ENCODE measurements around the gene SPCS3.
"Not testable (repeated sequence)": the region's sequence is repeated elsewhere in the genome, so short reads cannot be mapped to it uniquely, and the experiment has no call there.

Gene SPCS3

DNA sequence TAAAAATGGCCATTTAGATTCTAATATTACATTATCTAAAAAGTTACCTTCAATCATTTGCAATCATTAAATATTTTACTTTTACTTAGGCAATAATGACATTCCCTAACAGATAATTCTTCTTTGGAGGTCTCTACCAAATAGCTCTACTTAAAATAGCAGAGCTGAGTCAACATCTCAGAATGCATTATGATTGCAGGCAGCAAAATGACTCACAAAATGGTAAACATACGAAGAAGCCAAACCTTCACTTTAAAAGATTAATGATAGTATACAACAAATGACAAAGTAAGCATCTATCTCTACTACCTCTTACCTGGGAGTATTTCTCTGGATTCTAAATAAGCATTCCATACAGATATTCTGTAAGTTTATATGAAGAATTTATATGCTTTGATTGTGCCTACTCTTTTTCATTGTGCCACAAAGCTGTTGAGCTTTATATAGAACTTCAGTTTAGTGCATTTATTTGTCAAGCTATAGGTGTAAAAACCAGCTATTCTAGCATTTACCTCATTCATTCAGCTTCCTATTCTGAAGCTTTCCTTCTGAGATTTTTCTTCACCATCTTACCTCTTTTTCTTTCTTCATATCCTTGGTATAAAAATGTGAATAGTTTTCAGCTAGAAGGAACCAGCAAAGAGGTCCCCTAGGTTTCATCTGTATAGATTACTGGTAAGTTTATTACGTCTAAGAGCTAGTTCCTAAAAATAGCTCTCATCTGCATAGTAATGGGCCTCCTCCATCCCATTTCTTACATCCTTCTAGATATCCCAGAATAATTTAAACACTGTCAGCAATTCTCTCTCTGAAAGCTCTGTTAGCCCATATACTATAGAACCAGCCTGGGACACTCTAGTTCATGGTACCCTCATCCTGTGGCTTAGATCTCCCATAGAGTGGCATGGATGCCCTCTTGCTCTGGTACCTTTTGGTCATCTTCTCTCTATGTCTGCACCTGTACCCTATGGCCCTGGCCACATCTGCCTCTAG lies 17.2 kb upstream of the SPCS3 start:
- in situ Hi-C loops (cut with MboI; ENCODE audit: low sequenced_read_pairs): no loop called here

DNA sequence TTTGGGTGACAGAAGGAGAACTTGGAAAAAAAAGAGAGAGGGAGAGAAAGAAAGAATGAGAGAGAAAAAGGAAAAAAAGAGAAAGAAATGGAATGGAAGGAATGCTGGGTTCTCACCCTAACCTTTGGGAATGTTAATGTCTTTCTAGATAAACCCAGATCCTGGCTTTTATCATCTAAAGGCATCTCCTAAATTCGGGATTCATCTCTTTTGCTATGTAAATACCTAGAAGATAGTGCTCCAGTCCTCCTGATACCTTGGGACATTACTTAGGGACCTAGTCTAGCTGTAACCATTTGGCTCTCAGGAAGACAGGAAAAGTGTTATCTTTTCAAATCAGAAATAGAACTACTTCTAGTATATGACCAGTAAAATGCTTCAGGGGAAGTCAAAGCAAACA lies 15.8 kb upstream of the SPCS3 start:
- in situ Hi-C loops (cut with MboI; ENCODE audit: low sequenced_read_pairs): no loop called here

DNA sequence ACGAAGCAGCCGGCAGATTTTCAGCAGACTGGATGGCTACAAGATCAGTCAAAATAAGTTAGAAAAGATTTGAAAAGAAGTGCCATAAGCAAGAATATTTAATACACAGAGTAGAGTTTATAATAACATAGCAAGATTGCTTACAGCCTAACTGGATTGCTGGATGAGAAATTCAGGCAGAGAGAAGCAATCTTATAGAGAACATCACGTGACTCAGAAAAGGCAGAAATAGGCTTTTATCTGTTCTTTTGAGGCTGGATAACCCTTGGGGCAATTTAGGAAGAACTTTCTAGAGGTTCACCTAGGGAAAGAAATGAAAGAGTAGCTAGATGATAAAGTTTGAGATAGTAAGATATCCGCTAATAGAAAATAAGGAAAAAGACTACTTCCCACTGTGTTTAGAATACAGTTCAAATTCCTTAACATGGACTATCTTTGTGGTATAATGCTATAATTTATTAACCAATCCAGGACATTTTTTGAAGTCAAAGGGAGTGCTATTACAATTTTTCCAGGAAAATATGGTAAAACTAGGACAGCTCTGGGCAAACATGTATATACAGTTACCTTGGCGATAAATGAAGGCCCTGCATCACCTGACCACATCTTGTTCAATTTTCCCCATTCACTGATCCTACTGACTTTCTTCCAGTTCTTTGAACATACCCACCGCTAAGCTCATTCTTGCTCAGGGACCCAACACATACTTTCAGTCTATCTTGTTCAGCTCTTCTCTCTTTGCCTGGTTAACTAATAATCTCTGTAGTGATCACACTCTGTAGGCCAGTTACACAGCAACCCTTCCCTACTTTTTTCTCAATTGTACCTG lies 12.7 kb upstream of the SPCS3 start:
- in situ Hi-C loops (cut with MboI; ENCODE audit: low sequenced_read_pairs): no loop called here

DNA sequence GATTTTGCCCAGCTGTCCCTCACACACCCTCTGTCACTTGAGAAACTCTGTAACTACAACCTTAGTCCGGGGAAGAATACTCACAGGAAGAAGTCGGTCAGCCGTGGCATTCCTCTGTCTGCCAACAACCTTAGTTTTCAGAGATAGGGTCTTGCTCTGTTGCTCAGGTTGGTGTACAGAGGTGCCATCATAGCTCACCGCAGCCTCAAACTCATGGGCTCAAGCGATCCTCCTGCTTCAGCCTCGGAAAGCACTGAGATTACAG lies 12.2 kb upstream of the SPCS3 start:
- in situ Hi-C loops (cut with MboI; ENCODE audit: low sequenced_read_pairs): no loop called here

DNA sequence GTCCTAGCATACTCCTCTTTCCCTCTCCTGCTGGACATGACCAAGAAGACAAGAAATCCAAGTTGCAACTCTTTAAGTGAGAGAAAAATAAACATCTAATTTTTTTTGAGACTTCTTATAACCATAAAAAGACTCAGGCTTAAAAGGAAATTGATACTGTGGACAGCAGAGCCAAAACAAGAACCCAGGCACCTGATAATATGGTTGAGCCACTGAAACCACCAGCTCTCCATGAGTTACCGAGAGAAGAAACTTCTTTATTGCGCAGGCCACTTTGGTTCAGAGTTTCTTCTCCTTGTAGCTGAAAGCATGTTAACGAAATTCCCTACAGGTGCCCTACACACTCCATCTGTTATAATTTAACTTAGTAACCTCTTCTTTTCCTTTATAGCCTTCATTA lies 11.3 kb upstream of the SPCS3 start:
- in situ Hi-C loops (cut with MboI; ENCODE audit: low sequenced_read_pairs): no loop called here

DNA sequence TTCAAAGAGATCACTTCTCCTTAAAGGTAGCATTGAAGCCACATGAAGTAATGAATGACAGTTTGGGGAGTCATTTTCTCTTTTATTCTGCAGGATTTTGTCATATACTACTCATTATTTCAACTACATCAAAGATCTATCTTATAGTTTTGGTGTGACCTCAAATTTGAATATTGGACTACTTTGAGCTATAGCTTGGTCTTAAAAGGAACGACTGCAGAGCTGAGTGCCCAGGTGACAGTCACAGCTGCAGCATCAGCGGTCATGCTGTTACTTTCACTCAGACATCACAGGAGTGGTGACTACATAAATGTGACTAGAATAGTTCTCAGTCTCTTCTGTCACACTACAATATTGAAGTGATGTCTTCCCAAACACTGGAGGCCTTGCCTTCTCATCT lies 10.7 kb upstream of the SPCS3 start:
- in situ Hi-C loops (cut with MboI; ENCODE audit: low sequenced_read_pairs): no loop called here

DNA sequence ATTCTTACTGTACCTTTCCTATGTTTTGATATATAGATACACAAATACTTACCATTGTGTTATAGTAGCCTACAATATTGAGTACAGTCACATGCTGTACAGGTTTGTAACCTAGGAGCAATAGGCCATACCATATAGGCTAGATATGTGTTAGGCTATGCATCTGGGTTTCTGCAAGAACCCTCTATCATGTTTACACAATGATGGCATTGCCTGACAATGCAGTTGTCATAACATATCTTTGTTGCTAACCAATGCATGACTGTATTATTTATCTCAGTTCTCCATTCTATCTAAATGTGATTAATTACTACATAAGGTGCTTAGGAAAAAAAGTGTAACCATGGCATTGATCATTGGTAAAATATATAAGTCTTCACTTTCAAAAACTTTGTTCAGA lies 10.0 kb upstream of the SPCS3 start:
- in situ Hi-C loops (cut with MboI; ENCODE audit: low sequenced_read_pairs): no loop called here

DNA sequence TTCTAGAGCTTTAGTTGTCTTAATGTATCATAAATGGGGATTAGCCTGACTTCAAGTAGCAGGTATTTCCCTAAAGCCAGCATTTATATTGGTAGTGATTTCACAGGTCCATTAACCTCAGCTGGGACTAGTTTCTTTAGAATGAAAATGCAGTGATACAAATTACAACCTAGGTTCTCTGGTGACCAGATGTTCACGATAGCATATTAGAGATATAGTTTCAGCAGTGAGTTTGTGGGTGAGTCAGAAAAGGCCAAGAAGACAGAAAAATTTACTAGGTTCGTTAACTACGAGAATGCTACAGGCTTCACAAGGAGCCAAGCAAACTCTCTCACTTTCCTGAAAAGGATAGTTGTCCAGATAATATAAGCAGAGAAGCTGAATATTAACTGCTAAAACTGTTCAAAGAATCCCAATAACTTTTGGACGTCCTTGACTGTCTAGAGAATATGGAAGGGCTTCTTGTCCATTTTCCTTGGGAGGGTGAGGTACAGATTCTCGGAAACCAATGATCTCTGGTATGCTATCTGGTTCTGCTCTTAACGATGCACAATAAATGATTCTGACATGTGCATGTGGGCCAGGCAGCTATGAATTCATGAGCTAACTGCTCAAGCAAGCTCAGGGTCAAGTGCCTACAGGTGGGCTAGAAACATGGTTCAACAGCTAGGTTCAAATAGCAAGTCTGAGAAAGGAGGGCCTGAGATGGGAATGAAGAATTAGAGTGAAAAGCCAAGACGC lies 6.0 kb upstream of the SPCS3 start:
- in situ Hi-C loops (cut with MboI; ENCODE audit: low sequenced_read_pairs): no loop called here

DNA sequence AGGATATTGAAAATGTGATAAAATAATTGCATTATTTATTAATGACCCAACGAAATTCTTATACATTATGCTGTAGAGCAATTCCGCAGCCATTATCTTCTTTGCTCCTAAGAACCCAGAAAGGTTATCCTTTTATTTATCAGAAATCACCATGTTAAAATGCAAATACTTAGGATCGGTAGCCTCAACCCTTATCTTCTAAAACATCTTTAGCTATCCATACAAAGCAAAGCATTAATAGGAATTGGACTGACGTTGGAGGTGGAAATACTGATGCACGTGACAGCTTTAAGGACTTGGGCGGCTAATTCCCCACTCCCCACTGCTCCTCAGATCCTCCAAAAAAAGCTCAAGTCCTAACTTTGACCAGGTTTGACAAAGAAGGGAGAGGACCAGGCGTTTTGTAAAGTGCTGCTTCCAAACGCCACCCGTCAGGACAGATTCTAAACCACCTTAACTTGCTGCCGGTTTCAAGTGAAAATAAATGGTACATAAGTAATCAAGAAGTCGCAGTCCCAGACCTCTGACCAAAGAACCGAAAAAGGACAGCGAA lies 539 bp upstream of the SPCS3 start:
- in situ Hi-C loops (cut with MboI; ENCODE audit: low sequenced_read_pairs): no loop called here

DNA sequence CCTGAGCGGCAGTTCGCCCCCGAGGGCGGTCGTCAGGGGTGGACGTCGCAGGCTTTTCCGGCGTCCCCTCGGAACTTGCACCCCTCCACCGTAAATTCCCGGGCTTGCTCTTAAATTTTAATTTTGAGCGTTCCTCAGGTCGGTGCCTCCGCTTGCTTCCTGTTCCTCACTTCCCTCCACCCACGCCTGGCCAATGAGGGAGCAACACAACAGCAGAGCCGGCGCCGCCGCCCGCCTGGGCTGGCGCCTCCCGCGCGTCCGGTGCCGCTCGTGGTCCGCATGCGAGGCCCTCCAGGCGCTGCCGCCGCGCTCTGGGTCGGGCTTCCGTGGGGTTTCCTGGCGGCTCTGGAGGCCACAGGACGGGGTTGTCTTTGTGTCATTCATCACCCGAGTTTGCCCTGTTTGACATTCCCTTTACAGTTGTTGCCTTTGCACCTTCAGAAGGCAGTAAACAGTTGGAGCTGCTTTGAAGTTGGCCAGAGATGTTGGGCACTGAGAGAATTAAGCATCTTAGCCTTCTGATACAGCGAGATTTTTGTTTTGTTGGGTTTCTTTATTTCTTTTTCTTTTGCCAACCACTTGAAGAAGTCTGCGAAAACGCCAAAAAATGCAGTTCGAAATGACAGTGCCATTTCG lies 692 bp downstream of the SPCS3 start:
- in situ Hi-C loops (cut with MboI; ENCODE audit: low sequenced_read_pairs): no loop called here

DNA sequence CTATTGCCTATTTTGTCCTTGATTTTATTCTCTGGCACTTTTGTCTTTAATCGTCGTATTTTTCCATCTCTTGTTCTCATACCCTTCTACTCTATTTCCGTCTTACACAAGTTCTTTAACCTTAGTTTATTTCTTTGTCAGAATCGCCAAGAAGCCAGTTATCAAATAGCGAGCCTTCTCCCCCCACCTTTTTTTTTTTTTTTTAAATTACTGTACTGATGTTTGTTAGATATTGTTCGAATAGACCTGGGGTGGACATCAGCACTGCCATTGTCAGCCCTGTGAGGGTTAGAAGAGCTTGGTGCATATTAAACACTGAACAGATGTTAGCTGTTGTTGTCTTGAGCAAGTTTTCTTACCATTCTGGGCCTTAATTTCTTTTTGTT lies 1.2 kb downstream of the SPCS3 start:
- in situ Hi-C loops (cut with MboI; ENCODE audit: low sequenced_read_pairs): no loop called here

DNA sequence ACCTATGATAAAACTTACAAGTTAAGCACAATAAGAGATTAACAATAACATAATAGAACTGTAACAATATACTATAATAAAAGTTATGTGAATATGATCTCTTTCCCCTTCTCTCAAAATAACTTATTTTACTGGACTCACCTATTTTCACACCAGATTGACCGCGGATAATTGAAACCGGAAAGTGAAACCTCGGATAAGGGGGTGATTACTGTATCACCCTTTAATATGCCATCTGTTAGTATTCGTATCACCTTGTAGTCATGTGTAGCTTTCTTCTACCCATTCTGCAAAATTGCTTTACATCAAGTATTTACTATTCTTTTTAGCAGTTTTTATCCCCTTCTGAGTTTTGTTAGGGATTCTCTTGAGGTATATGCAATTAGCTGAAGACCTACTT lies 1.8 kb downstream of the SPCS3 start:
- in situ Hi-C loops (cut with MboI; ENCODE audit: low sequenced_read_pairs): no loop called here

DNA sequence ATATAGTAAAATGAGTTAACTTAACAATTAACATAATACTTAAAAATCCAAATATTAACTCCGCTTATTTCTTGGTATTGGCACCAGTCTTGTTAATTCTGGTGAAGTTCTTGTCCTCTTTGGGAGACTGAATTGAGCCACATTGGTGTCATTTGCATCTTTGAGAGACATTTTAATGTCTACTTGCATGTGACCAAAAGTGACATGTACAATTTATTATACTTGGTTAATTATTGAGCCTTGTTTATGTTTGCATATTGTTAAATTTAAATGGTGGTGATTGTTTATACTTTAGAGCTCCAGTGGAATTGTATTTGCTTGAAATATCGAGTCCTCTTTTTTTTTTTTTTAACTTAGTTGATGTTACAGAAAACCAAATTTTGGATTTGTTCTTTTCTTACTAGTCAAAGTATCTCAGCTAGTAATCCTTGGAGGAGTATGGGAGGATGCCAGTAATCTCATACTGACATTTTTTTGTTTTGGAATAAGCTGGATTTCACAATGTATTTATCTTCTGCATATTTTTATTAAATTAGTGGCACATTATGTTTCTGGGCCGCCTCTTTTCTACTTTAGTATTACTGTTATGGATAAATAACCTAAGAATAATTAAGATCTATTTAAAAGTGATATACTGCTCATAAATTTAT lies 3.9 kb downstream of the SPCS3 start:
- in situ Hi-C loops (cut with MboI; ENCODE audit: low sequenced_read_pairs): no loop called here

DNA sequence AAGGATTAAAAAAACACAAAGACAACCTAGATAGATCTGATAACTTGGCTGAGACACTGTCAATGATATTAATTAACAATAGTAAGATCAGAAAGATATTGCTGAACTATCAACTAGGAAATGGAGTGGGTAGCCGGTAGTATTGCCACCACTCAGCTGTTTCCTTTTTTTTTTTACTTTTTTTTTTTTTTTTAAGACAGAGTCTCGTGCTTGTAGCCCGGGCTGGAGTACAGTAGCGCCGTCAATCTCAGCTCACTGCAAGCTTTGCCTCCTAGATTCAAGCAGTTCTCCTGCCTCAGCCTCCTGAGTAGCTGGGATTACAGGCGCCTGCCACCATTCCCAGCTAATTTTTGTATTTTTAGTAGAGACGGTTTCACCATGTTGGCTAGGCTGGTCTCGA lies 5.1 kb downstream of the SPCS3 start:
- in situ Hi-C loops (cut with MboI; ENCODE audit: low sequenced_read_pairs): not testable (repeated sequence)

DNA sequence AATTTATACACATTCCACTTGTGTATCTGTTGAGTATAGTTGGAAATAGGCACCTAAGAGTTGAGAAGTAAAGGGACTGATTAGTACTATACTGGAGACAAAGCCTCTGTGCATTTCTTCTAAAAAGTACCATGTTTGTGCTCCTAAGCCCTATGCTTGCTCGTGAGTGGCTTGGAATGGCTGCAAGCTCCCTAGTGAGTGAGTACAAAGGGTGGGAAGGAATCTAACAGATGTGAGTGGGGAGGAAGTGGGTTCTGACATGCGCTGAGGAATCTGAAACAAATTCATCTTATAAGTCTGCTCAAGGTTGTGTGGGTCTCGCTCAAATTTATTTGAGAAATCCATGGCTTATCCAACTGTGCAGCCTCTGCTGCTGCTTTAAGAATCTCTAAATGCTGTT lies 13.3 kb downstream of the SPCS3 start:
- in situ Hi-C loops (cut with MboI; ENCODE audit: low sequenced_read_pairs): no loop called here

DNA sequence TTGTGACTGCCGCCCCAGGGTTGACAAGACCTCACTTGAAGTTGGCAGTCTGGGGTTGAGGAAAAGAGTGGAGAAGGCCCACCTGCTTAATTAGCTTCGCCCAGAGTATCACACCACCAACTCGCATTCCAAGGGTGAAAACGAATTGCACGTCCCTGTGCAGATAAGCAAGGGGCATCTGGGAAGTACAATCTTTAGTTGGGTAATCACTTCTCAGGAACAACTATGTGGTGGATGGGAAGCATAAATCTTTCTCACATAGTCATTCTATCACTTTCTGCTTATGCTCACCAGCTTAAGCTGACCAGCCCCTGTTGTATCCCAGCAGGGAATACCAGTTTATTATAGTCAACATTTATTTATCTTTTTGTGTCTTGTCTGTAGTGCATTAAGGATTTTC lies 14.3 kb downstream of the SPCS3 start:
- in situ Hi-C loops (cut with MboI; ENCODE audit: low sequenced_read_pairs): no loop called here

DNA sequence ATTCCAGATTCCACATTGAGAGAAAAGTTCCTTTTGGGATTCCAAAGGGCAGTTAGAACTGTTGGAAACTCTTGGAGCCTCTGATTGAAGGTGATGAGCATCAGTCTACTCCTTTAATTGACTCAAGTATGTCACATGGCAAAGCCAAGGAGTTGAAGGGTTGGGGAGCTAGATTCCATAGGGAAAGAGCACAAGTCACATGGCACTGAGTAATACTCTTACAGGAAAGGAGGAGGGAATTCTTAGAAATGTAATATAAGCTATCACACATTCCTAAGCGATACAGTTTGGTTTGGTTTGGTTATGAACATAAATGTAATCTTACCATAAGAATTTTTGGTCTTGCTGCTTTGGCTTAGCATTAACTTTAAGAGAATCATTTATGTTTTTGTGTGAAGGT lies 15.7 kb downstream of the SPCS3 start:
- in situ Hi-C loops (cut with MboI; ENCODE audit: low sequenced_read_pairs): no loop called here

DNA sequence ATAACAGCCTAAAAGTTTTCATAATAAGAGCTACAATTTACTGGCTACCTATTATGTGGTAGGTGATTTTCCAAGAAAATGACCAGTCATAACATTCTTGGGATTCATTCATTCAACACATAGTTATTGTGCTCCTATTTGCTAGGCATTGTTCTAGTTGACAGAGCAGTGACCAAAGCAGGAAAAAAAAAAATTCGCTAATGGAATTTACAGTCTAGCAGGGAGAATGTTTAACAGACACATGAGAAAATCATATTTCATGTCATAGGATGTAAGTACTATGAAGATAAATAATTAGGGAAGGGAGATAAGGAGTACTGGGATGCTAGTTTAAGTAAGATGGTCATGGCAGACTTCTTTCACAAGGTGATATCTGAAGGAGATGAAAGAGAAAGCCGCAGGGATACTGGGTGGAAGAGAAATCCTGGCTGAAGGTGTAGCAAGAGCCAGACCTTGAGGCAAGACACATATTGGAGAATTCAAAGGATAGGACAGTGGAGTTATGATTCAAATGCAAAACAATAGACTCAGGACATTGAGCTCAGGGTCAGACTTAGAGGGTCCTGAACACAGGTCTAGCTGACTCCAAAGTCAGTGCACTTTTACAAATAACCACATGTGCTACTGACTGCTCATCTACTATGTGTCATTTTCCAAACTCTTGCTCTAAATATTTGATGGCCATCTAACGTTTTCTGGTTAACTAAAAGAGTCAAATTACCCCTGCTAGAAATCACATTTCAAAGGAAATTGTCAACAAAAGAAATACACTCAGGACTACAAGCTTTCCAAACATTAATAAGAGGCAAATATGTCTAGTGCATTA lies 20.4 kb downstream of the SPCS3 start:
- in situ Hi-C loops (cut with MboI; ENCODE audit: low sequenced_read_pairs): no loop called here

DNA sequence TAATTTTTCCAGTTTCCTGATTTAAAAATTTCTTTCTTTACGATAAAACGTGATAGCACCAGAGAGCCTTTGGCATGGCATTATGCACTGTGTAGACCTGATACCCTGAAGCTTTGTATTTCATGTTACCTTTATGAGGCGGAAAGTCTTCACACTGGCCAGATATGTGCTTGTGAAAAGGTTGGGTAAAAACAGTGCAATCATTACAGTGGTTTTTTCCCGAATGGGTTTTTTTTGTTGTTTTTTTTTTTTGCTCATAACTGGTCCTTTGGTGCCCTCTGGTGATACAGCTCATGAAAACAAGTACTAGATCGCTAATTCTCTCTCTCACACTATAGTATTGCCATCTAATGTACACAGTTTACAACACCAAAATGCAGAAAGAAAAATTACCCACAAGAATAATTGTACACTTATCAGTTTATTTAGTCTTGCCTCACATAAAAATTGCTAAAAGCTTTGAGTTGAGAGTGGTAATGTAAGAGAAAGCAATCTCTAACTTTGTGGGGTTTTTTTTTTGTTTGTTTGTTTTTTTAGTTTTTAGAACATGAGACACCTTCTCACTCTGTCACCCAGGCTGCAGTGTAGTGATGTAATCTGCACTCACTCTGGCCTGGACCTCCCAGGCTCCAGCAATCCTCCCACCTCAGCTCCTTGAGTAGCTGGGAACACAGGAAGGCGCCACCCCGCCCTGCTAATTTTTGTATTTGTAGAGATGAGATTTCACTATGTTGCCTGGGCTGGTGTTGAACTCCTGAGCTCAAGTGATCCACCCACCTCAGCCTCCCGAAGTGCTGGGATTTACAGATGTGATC lies 21.3 kb downstream of the SPCS3 start:
- in situ Hi-C loops (cut with MboI; ENCODE audit: low sequenced_read_pairs): no loop called here
